Subcutaneous adipose tissue (tissue), 4 donors: Measurements from ENCODE around the gene DDX31. TPM values are rescaled to one million over a fixed set of nuclear protein-coding genes. Genes with fewer than 3 reads are reported as not detected.

Source experiments
- total RNA-seq, 4 donors: library from RNA; depleted of rRNA; stranded (reverse); fragments of >200 nt; gene quantifications; one replicate each; pipeline ENCODE4 v1.1.0, GENCODE V29; 2016
- TF ChIP-seq, protein P1 (sequence below): fragments of 450-650 bp; IDR thresholded peaks from one replicate; pipeline ENCODE4 v1.5.1; 2016; ENCODE audit warnings: low read depth, mild to moderate bottlenecking, control low read depth, antibody characterized with exemption, moderate library complexity

Gene DDX31
- total RNA-seq, 4 donors from 2014 or later, result 8.5 to 15.7 (median 10.8) TPM

DNA sequence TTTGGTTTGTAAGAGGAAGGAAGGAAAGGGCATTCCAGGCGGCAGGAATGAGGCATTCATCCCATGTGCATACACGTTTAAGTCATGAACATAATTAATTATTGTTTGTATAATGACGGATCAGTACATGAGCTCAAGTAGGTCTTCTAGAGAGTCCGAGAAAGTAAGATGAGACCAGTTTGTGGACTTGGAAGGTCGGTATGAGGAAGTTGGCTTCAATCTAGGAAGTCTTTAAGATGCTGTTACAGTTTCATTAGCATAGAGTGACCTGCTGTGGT is 2.6 kb upstream of the DDX31 start:
- TF ChIP-seq, protein P1, sequence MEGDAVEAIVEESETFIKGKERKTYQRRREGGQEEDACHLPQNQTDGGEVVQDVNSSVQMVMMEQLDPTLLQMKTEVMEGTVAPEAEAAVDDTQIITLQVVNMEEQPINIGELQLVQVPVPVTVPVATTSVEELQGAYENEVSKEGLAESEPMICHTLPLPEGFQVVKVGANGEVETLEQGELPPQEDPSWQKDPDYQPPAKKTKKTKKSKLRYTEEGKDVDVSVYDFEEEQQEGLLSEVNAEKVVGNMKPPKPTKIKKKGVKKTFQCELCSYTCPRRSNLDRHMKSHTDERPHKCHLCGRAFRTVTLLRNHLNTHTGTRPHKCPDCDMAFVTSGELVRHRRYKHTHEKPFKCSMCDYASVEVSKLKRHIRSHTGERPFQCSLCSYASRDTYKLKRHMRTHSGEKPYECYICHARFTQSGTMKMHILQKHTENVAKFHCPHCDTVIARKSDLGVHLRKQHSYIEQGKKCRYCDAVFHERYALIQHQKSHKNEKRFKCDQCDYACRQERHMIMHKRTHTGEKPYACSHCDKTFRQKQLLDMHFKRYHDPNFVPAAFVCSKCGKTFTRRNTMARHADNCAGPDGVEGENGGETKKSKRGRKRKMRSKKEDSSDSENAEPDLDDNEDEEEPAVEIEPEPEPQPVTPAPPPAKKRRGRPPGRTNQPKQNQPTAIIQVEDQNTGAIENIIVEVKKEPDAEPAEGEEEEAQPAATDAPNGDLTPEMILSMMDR, result no peak

DNA sequence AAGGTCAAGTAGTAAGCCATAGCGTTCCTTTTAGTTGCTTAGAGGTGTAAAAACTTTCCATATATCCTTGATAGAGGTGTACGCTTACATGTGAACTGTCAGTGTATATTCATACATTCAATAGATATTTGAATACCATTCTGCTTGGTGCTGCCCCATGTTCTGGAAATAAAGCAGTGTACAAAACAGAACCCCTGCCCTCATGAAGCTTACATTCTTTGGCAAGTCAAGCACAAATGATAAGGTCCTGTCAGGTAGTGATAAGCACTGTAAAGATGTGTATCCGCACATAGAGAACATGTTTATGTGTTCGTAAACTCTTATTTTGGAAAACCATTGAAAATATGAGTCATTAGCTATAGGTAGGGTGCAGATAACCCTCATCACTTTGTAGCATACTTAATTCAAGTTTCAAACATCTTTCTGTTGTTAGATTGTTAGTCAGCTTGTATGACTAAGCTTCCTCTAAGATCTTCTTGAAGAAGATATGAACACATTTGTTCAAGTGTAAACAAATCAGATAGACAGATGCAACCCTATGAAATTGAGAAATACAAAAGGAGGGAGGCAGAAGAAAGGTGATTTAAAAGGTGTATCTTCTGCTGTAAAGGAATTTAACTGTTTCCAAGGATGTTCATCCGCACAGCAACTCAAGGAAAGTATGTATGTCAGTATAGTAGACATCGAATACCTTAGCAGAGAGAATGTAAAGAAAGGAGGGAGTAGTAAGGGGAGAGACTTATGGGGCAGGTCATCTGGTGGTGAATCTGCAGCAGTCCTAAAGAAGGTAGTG is 2.0 kb upstream of the DDX31 start:
- TF ChIP-seq, protein P1, result no peak

GRCh38 chr9:132670457-132671391 is 941 bp upstream of the DDX31 start, which contains the start of gene GTF3C4:
Gene GTF3C4 (plus strand): TSS chr9:132670464. CDS start chr9:132670599, 135 bp downstream.
- TF ChIP-seq, protein P1, result no peak

- TF ChIP-seq, protein P1, result no peak
Observed at GRCh38 chr9:132669319-132669697, 475 bp downstream of the DDX31 start.

DNA sequence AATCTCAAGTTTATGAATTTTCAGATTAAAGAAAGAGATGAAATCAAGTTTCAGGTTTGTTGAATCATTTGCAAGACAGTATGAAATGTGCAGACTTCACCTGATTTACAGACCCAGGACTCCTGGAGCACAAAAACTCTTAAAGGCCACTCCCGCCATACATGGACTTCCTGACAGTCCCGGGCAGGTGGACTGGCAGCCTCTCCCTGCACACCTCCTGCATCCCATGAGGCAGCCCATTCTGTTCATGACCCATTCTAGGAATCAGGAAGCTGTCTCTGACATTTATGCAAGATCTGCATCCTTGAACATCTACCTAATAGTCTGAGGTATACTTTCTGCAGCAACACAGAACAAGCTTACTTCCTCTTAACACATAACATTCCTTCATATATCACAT is 5.9 kb downstream of the DDX31 start:
- TF ChIP-seq, protein P1, result no peak

DNA sequence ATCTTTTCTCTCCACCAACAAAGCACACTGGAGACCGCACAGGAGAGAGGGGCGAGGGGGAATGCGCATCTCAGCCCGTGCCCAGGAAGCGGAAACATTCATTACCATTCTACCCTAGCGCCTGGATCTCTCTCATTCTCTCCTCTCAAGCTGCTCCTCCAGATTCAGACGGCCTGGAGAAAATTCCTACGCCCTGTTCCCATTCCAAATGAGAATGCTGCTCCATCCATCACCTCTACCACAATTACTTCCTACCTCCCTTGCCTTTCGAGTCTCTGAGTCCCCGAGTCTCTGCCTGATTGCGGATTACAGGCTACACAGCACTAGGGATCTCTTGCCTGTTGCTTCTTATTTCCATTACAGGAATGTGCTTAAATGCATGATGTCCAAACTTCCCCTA is 6.7 kb downstream of the DDX31 start:
- TF ChIP-seq, protein P1, result no peak

GRCh38 chr9:132662152-132662945 is 7.4 kb downstream of the DDX31 start:
- TF ChIP-seq, protein P1, result no peak
